ENCODE results near the gene CTDSP2.
"Not testable (repeated sequence)": the region's sequence is repeated elsewhere in the genome, so short reads cannot be mapped to it uniquely, and the experiment has no call there.

The CTDSP2 gene

GRCh38 chr12:57852620-57853500 is 6.3 kb upstream of the CTDSP2 start:
- DNase-seq (ENCODE audit: low spot score): no peak

- DNase-seq (ENCODE audit: low spot score): no peak
These were observed 5.7 kb upstream of the CTDSP2 start for GRCh38 chr12:57852200-57852599.

GRCh38 chr12:57851552-57851951 is 5.0 kb upstream of the CTDSP2 start:
- DNase-seq (ENCODE audit: low spot score): no peak

- no peak for DNase-seq (ENCODE audit: low spot score)
These were observed 4.4 kb upstream of the CTDSP2 start for GRCh38 chr12:57850854-57851430.

GRCh38 chr12:57849447-57849846 is 2.9 kb upstream of the CTDSP2 start:
- not testable (repeated sequence) for DNase-seq (ENCODE audit: low spot score)

- no peak for DNase-seq (ENCODE audit: low spot score)
These were observed 2.5 kb upstream of the CTDSP2 start for GRCh38 chr12:57849035-57849434.

- DNase-seq (ENCODE audit: low spot score): no peak
These were observed 1.7 kb upstream of the CTDSP2 start for GRCh38 chr12:57848208-57848607.

GRCh38 chr12:57846285-57846576 is 298 bp downstream of the CTDSP2 start:
- no peak for DNase-seq (ENCODE audit: low spot score)

- peak; percentile 67 for DNase-seq (ENCODE audit: low spot score)
These were observed 848 bp downstream of the CTDSP2 start for GRCh38 chr12:57845478-57846284.

- peak; percentile 91 for DNase-seq (ENCODE audit: low spot score)
These were observed 1.6 kb downstream of the CTDSP2 start for GRCh38 chr12:57844709-57845477.

- no peak for DNase-seq (ENCODE audit: low spot score)
These were observed 3.9 kb downstream of the CTDSP2 start for GRCh38 chr12:57842342-57843294.

GRCh38 chr12:57841445-57841844 is 5.1 kb downstream of the CTDSP2 start:
- no peak for DNase-seq (ENCODE audit: low spot score)

GRCh38 chr12:57840726-57841125 is 5.8 kb downstream of the CTDSP2 start:
- no peak for DNase-seq (ENCODE audit: low spot score)

GRCh38 chr12:57839996-57840395 is 6.5 kb downstream of the CTDSP2 start:
- DNase-seq (ENCODE audit: low spot score): no peak

GRCh38 chr12:57838594-57839302 is 7.8 kb downstream of the CTDSP2 start:
- no peak for DNase-seq (ENCODE audit: low spot score)

- DNase-seq (ENCODE audit: low spot score): peak; percentile 64
These were observed 8.5 kb downstream of the CTDSP2 start for GRCh38 chr12:57837864-57838562.

GRCh38 chr12:57836442-57837375 is 9.8 kb downstream of the CTDSP2 start:
- DNase-seq (ENCODE audit: low spot score): peak; percentile 85
